Activated CD4-positive, alpha-beta T cell treated with anti-CD3 and anti-CD28 coated beads, Interleukin-2, amount 50 U/mL, for 24 hours (primary cell): ENCODE measurements around the gene TSPAN3.

Experiments used
- DNase-seq, 2 donors: peaks; one replicate each; pipeline ENCODE4 v3.0.0-alpha.2; 2020; ENCODE audit warnings: low read depth in 1 of 2, low spot score in 1 of 2

TSPAN3 gene

GRCh38 chr15:77024273-77025082 is 46.4 kb downstream of the TSPAN3 start:
- peak; percentile 50 to 53 for DNase-seq

- DNase-seq = no peak
Measured at GRCh38 chr15:77023576-77024272, 47.2 kb downstream of the TSPAN3 start.

GRCh38 chr15:77022646-77023575 is 48.0 kb downstream of the TSPAN3 start:
- no peak for DNase-seq

- no peak for DNase-seq
Measured at GRCh38 chr15:77021803-77022381, 49.0 kb downstream of the TSPAN3 start.

GRCh38 chr15:77021088-77021481 is 49.8 kb downstream of the TSPAN3 start:
- no peak for DNase-seq

GRCh38 chr15:77020348-77021087 is 50.4 kb downstream of the TSPAN3 start:
- no peak for DNase-seq

- peak in 1 of 2 donors; percentile 39 for DNase-seq
Measured at GRCh38 chr15:77019521-77020331, 51.2 kb downstream of the TSPAN3 start.

- DNase-seq = no peak
Measured at GRCh38 chr15:77018796-77019505, 52.0 kb downstream of the TSPAN3 start.

- DNase-seq = no peak
Measured at GRCh38 chr15:77017761-77018720, 52.9 kb downstream of the TSPAN3 start.

GRCh38 chr15:77017091-77017660 is 53.7 kb downstream of the TSPAN3 start:
- DNase-seq = no peak

GRCh38 chr15:77016321-77016695 is 54.6 kb downstream of the TSPAN3 start:
- no peak for DNase-seq

- no peak for DNase-seq
Measured at GRCh38 chr15:77015646-77016320, 55.1 kb downstream of the TSPAN3 start.

GRCh38 chr15:77014132-77015081 is 56.5 kb downstream of the TSPAN3 start:
- no peak for DNase-seq

- peak; percentile 67 to 88 for DNase-seq
Measured at GRCh38 chr15:77013776-77014131, 57.2 kb downstream of the TSPAN3 start.

- DNase-seq = no peak
Measured at GRCh38 chr15:77012868-77013267, 58.0 kb downstream of the TSPAN3 start.
